ENCODE results near the gene TSEN54. TPM values are rescaled to one million over a fixed set of nuclear protein-coding genes. Genes with fewer than 3 reads are reported as not detected.

Gene TSEN54
- total RNA-seq (2022; extraction: Qiagen RNA extraction; ENCODE audit: low read depth), result 23.5 to 45.7 TPM (median 41.5 TPM) in 5 replicates

GRCh38 chr17:75516255-75516618, at the start of gene TSEN54:
TSEN54 (plus strand) TSS chr17:75516528; CDS start chr17:75516561, 33 bp downstream.

GRCh38 chr17:75515496-75516254, 653 bp upstream of the TSEN54 start, which contains the start of gene CASKIN2:
CASKIN2 (minus strand) TSS chr17:75515537; CDS start chr17:75513804, 1,733 bp downstream.

GRCh38 chr17:75524970-75525805, 8.9 kb downstream of the TSEN54 start, which contains the start of gene LLGL2:
LLGL2 (plus strand) TSS chr17:75525697; CDS start chr17:75543427, 17,730 bp downstream.

Other genes with a start within 250 kb of the TSEN54 start
- 31.3 to 40.8 TPM (median 37.9 TPM) in 5 replicates for gene MIF4GD, start 245.3 kb upstream of the TSEN54 start, total RNA-seq (2022; extraction: Qiagen RNA extraction; ENCODE audit: low read depth)
- 13.9 to 20.3 TPM (median 18.8 TPM) in 5 replicates for gene SLC25A19, start 227.1 kb upstream of the TSEN54 start, total RNA-seq (2022; extraction: Qiagen RNA extraction; ENCODE audit: low read depth)
- gene GRB2, start 110.8 kb upstream of the TSEN54 start, total RNA-seq (2022; extraction: Qiagen RNA extraction; ENCODE audit: low read depth), result 93.8 to 101 TPM (median 94.7 TPM) in 5 replicates
- 27.0 to 55.8 TPM (median 51.6 TPM) in 5 replicates for gene TMEM94, start 59.9 kb upstream of the TSEN54 start, total RNA-seq (2022; extraction: Qiagen RNA extraction; ENCODE audit: low read depth)
- 7.2 to 12.1 TPM (median 11.0 TPM) in 5 replicates for gene CASKIN2, start 991 bp upstream of the TSEN54 start, total RNA-seq (2022; extraction: Qiagen RNA extraction; ENCODE audit: low read depth)
- 12.2 to 32.9 TPM (median 29.6 TPM) in 5 replicates for gene LLGL2, start 9.2 kb downstream of the TSEN54 start, total RNA-seq (2022; extraction: Qiagen RNA extraction; ENCODE audit: low read depth)
- gene MYO15B, start 71.3 kb downstream of the TSEN54 start, total RNA-seq (2022; extraction: Qiagen RNA extraction; ENCODE audit: low read depth), result 32.3 to 66.7 TPM (median 51.1 TPM) in 5 replicates
- gene SMIM5, start 116.9 kb downstream of the TSEN54 start, total RNA-seq (2022; extraction: Qiagen RNA extraction; ENCODE audit: low read depth), result 0.64 to 1.4 TPM (median 1.1 TPM) in 5 replicates
- gene RECQL5, start 150.6 kb downstream of the TSEN54 start, total RNA-seq (2022; extraction: Qiagen RNA extraction; ENCODE audit: low read depth), result 21.0 to 36.0 TPM (median 27.0 TPM) in 5 replicates
- gene SAP30BP, start 150.8 kb downstream of the TSEN54 start, total RNA-seq (2022; extraction: Qiagen RNA extraction; ENCODE audit: low read depth), result 102 to 139 TPM (median 117 TPM) in 5 replicates
- 50.8 to 123 TPM (median 97.0 TPM) in 5 replicates for gene ITGB4, start 204.9 kb downstream of the TSEN54 start, total RNA-seq (2022; extraction: Qiagen RNA extraction; ENCODE audit: low read depth)
- 37.4 to 83.5 TPM (median 70.9 TPM) in 5 replicates for gene GALK1, start 248.7 kb downstream of the TSEN54 start, total RNA-seq (2022; extraction: Qiagen RNA extraction; ENCODE audit: low read depth)

All from A549 treated with ZK216348 at 1 μM for 4 hours (cell line).